GM11168 (cell line): ENCODE data around the gene PRLR.
"Not testable (repeated sequence)": the region's sequence is repeated elsewhere in the genome, so short reads cannot be mapped to it uniquely, and the experiment has no call there.

Experiments
- in situ Hi-C: fragments of 300-500 bp; cut with MboI; formaldehyde crosslinking; loops from one replicate; pipeline ENCODE4 v1.12.0; 2022; ENCODE audit warnings: low sequenced_read_pairs; ENCODE audit not compliant: unreplicated experiment

PRLR gene

GRCh38 chr5:35135239-35135700 lies 95.0 kb downstream of the PRLR start:
- in situ Hi-C loops = no loop called here

GRCh38 chr5:35134278-35135030 lies 95.8 kb downstream of the PRLR start:
- in situ Hi-C loops = no loop called here

GRCh38 chr5:35133186-35133585 lies 97.1 kb downstream of the PRLR start:
- in situ Hi-C loops = no loop called here

GRCh38 chr5:35131723-35132122 lies 98.6 kb downstream of the PRLR start:
- in situ Hi-C loops = no loop called here

GRCh38 chr5:35129921-35130485 lies 100.3 kb downstream of the PRLR start:
- in situ Hi-C loops = no loop called here

- in situ Hi-C loops = no loop called here
Observed at GRCh38 chr5:35129276-35129675, 101.0 kb downstream of the PRLR start.

- in situ Hi-C loops = no loop called here
Observed at GRCh38 chr5:35127006-35127405, 103.3 kb downstream of the PRLR start.

- in situ Hi-C loops = no loop called here
Observed at GRCh38 chr5:35125746-35126145, 104.5 kb downstream of the PRLR start.

GRCh38 chr5:35124932-35125331 lies 105.4 kb downstream of the PRLR start:
- in situ Hi-C loops = no loop called here

GRCh38 chr5:35122819-35123218 lies 107.5 kb downstream of the PRLR start:
- in situ Hi-C loops = no loop called here

GRCh38 chr5:35120715-35121114 lies 109.6 kb downstream of the PRLR start:
- in situ Hi-C loops = no loop called here

GRCh38 chr5:35117967-35118366 lies 112.3 kb downstream of the PRLR start:
- in situ Hi-C loops = no loop called here

GRCh38 chr5:35115920-35116319 lies 114.4 kb downstream of the PRLR start:
- in situ Hi-C loops = no loop called here

- in situ Hi-C loops = no loop called here
Observed at GRCh38 chr5:35114698-35115097, 115.6 kb downstream of the PRLR start.

- in situ Hi-C loops = no loop called here
Observed at GRCh38 chr5:35112300-35112699, 118.0 kb downstream of the PRLR start.

- in situ Hi-C loops = not testable (repeated sequence)
Observed at GRCh38 chr5:35104550-35104949, 125.7 kb downstream of the PRLR start.

GRCh38 chr5:35103637-35104299 lies 126.5 kb downstream of the PRLR start:
- in situ Hi-C loops = no loop called here

GRCh38 chr5:35101720-35102119 lies 128.6 kb downstream of the PRLR start:
- in situ Hi-C loops = not testable (repeated sequence)

- in situ Hi-C loops = no loop called here
Observed at GRCh38 chr5:35101016-35101415, 129.3 kb downstream of the PRLR start.

- in situ Hi-C loops = loop anchor here (25.0 kb wide), 1 partner anchor 339 kb away; no protein-coding TSS in a partner anchor
Observed at GRCh38 chr5:35098214-35098613, 132.1 kb downstream of the PRLR start.

GRCh38 chr5:35096932-35097331 lies 133.4 kb downstream of the PRLR start:
- in situ Hi-C loops = loop anchor here (25.0 kb wide), 1 partner anchor 340 kb away; no protein-coding TSS in a partner anchor
